ENCODE measurements around the gene FXR2. TPM values are rescaled to one million over a fixed set of nuclear protein-coding genes. Genes with fewer than 3 reads are reported as not detected.
A peak's percentile ranks its signal among the peaks of the same experiment; 100 is the strongest.
"Not testable (repeated sequence)": the region's sequence is repeated elsewhere in the genome, so short reads cannot be mapped to it uniquely, and the experiment has no call there.

FXR2 gene
- total RNA-seq, 1 experiment from 2014 or later = 88.0 TPM

GRCh38 chr17:7631398-7632380 lies 17.0 kb upstream of the FXR2 start:
- no peak for DNase-seq (ENCODE audit: low spot score)
- in situ Hi-C loops (cut with HindIII; ENCODE audit: low sequenced_read_pairs) = no loop called here

DNA sequence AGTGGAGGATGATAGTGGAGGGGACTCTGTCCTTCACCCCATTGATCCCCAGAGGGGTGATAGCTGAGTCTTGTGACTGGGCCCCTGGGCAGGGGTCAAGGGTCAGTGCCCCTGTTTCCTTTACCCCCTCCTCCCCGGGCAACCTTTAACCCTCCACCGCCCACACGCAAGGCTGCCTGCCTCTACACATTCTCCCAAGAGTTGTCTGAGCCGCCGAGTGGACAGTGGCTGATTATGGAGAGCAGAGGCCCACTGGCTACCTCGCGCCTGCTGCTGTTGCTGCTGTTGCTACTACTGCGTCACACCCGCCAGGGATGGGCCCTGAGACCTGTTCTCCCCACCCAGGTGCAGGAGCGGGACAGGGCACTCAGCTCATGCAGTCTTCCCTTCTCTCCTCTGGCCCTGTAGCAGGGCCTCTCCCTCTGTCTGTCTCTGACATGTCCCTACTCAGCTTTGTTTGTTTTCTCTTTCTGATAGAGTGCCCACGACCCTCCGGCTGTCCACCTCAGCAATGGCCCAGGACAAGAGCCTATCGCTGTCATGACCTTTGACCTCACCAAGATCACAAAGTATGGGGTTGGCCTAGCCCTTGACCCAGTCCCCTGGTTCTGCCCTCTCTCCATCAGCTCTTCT lies 15.4 kb upstream of the FXR2 start, which contains the start of gene SHBG:
SHBG (plus strand) TSS at position 197 of the 633 bp plus-strand sequence; CDS start at position 235, 38 bp downstream.
- in situ Hi-C loops (cut with HindIII; ENCODE audit: low sequenced_read_pairs) = no loop called here

DNA sequence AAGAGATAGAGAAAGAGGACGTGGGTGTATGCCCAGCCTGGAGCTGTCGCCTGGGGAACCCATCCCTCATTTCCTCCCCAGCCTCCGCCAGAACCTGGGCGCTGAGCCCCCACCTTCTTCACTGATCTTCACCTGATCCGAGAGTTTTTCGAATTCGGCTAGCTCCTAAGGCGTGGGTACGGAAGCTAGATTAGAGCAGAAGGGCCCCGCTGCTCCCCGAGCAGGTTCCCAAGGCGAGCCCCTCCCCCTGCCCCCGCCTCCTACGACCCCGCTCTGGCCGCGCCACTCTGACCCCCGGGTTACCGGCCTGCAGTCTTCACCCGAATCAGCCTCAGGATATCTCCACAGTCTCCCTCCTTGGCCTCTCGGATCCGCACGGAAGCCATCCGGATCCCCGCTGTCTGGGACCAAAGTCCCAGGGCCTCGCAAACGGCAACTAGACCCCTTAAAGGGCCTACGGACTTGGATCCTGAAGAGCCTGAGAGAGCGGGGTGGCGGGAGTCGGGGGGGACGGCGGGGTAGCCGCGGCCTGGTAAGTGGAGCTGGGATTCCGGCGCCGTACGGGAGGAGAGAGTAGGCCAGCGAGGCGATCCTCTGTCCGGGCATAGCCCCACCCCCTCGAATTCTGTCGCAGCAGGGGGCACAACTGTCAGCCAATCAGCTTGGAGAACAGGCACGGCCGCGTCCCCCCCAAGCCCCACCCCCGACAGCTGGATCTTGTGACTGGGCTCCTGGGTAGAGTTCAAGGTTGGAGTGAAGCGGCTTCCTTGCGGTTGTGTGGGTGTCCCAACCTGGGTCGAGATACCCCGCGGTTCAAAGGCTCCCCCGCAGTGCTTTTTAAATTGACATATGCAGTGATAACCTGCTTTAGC lies 12.8 kb upstream of the FXR2 start, which contains the start of gene SAT2:
SAT2 (minus strand) TSS at position 572 of the 872 bp plus-strand sequence; CDS start at position 386, 186 bp downstream.
- in situ Hi-C loops (cut with HindIII; ENCODE audit: low sequenced_read_pairs) = no loop called here
- peak; percentile 94 for DNase-seq (ENCODE audit: low spot score)

More for the DNA sequence above, 15.4 kb upstream of the FXR2 start, which contains the start of gene SHBG:
- DNase-seq (ENCODE audit: low spot score) = no peak

DNA sequence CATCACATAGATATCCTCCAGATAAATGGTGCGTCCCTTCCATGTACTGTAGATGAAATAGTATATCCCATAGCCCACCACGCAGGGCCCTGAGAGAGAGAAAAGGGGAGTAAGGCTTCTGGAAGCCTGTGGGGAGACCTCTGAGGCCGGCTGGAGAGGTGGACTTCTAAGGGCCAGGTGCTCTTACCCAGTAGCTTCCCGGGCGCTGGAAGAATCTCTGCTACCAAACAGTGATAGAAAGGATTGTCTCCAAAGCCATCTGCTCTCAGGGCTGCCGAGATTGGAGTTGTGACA lies 12.2 kb upstream of the FXR2 start:
- in situ Hi-C loops (cut with HindIII; ENCODE audit: low sequenced_read_pairs) = no loop called here
- DNase-seq (ENCODE audit: low spot score) = peak; percentile 76

DNA sequence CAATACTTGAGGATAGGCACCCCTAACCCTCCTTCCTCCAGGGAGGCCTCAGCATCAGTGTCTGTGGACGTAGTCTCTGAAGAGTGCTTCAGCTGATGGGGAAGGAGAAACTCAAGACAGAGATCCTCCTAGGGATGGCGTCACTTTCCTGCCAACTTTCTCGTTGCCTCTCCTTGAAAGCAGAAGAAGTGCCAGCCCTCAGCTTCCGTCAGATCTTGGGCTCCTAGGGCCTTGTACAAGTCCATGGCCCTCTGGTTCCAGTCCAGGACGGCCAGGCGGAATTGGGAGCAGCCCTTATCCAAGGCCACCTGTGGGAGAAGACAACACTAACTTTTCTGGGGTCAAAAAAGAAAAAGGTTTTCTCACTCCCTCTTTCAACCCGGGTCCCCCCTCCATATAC lies 11.6 kb upstream of the FXR2 start:
- no peak for DNase-seq (ENCODE audit: low spot score)
- in situ Hi-C loops (cut with HindIII; ENCODE audit: low sequenced_read_pairs) = no loop called here

- in situ Hi-C loops (cut with HindIII; ENCODE audit: low sequenced_read_pairs); DNase-seq (ENCODE audit: low spot score): not testable (repeated sequence)
These were observed 11.1 kb upstream of the FXR2 start for GRCh38 chr17:7625749-7626148.

DNA sequence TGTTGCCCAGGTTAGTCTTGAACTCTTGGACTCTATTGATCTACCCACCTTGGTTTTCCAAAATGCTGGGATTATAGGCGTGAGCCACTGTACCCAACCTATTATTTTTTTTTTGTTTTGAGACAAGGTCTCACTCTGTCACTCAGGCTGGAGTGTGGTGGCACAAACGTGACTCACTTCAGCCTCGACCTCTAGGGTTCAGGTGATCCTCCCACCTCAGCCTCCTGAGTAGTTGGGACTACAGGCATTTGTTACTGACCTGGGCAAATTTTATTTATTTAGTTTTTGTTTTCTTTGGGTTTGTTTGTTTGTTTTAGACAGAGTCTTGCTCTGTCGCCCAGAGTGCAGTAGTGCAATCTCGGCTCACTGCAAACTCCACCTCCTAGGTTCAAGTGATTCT lies 9.0 kb upstream of the FXR2 start:
- in situ Hi-C loops (cut with HindIII; ENCODE audit: low sequenced_read_pairs) = no loop called here
- no peak for DNase-seq (ENCODE audit: low spot score)

DNA sequence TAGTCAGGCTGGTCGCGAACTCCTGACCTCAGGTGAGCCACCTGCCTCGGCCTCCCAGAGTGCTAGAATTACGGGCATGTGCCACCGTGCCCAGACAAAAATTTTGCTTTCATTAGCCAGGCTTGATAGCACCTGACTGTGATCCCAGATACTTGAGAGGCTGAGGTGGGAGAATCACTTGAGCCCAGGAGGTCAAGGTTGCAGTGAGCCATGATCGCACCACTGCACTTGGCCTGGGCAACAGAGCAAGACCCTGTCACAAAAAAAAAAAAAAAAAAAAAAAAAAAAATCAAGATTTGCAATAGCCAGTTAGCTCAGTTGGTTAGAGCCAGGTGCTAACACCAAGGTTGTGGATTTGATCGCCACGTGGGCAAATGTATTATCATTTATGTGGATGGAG lies 6.1 kb upstream of the FXR2 start:
- in situ Hi-C loops (cut with HindIII; ENCODE audit: low sequenced_read_pairs) = no loop called here
- DNase-seq (ENCODE audit: low spot score) = no peak

- in situ Hi-C loops (cut with HindIII; ENCODE audit: low sequenced_read_pairs) = no loop called here
- DNase-seq (ENCODE audit: low spot score) = no peak
These were observed 3.9 kb upstream of the FXR2 start for GRCh38 chr17:7618608-7619007.

DNA sequence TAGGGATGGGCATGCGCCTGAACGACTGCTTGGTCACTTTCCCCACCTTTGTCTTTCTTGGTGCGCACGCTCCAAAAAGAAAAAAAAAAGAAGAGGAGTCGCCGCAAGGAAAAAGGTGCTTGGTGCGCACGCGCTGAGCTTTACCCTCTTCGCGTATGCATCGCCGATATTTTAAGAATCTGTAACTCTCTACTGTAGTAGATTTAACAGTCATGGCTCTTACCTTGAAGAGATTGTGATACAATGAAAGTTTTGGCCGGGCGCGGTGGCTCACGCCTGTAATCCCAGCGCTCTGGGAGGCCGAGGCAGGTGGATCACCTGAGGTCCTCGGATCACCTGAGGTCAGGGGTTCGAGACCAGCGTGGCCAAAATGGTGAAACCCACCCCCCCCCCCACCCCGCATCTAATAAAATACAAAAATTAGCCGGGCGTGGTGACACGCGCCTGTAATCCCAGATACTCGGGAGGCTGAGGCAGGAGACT lies 609 bp upstream of the FXR2 start:
- in situ Hi-C loops (cut with HindIII; ENCODE audit: low sequenced_read_pairs) = no loop called here
- no peak for DNase-seq (ENCODE audit: low spot score)

GRCh38 chr17:7613769-7614424 lies 800 bp downstream of the FXR2 start:
- in situ Hi-C loops (cut with HindIII; ENCODE audit: low sequenced_read_pairs) = no loop called here
- no peak for DNase-seq (ENCODE audit: low spot score)

- no peak for DNase-seq (ENCODE audit: low spot score)
- in situ Hi-C loops (cut with HindIII; ENCODE audit: low sequenced_read_pairs) = no loop called here
These were observed 2.4 kb downstream of the FXR2 start for GRCh38 chr17:7612294-7612640.

DNA sequence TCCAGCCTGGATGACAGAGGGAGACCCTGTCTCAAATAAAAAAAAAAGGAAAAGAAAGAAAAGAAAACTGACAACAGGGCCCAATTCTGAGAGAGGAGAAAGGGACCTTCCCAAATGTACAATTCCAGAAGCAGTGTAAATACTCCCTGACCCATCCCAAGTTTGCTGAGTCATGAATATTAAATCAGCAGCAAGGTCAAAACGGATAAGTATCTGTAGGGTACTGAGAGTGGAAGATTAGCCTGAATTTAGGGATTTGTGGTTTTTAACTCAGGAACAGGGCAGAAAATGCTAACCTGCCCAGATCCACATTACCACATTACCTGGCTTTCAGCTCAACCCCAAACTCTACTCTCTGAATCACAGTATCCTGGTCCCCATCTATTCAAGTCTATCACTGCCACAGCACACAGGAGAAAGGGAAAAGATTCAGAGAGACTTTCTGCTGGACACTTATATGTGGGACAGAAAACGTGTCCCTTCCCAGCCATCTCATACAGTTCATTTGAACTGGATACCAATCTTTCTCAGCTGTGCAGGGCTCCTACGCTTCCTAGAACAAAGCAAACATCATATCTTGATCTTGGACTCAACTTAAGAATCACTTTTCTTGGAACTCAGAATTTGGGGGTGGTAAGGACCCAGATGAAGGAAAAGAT lies 2.9 kb downstream of the FXR2 start:
- in situ Hi-C loops (cut with HindIII; ENCODE audit: low sequenced_read_pairs) = no loop called here
- no peak for DNase-seq (ENCODE audit: low spot score)

GRCh38 chr17:7610641-7611040 lies 4.1 kb downstream of the FXR2 start:
- peak; percentile 37 for DNase-seq (ENCODE audit: low spot score)
- in situ Hi-C loops (cut with HindIII; ENCODE audit: low sequenced_read_pairs) = no loop called here

DNA sequence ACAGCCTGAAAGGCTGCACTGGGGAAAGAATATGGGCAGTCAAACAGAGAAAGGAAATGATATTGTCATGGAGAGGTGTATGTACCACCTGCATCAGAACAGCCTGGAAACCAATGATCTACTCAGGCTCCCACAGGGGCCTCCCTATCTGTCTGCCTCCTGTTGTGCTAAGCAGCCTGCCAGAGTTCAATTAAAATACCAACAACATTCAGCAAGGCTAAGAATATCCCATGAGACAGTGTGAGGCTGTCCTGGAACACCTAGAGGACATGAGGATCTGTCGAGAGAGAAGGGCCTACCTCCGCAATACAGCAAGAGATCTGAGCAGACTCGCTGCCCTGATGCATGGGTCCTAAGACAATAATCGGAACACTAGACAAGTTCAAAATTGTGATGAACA lies 8.4 kb downstream of the FXR2 start:
- in situ Hi-C loops (cut with HindIII; ENCODE audit: low sequenced_read_pairs) = no loop called here

GRCh38 chr17:7597561-7597960 lies 17.1 kb downstream of the FXR2 start:
- DNase-seq (ENCODE audit: low spot score); in situ Hi-C loops (cut with HindIII; ENCODE audit: low sequenced_read_pairs): not testable (repeated sequence)

More for the DNA sequence above, 8.4 kb downstream of the FXR2 start:
- no peak for DNase-seq (ENCODE audit: low spot score)

DNA sequence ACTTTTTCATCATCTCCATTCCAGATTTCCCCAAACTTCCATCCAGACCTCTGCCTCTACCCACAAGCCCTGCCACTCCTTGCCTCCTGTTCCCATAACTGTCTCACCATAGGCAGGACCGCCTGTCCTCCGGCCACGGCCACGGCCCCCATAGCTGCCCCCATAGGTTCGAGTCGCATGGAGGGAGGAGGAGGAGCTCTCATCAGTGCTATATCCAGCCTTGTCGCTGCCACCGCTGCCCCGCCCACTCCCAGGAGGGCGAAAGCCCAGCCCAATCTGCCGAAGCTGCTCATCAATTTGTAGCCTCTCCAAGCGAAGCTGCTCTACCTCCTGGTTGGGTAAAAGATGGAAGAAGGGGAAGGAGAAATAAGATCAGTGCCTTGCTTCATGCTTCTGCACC lies 21.4 kb downstream of the FXR2 start:
- in situ Hi-C loops (cut with HindIII; ENCODE audit: low sequenced_read_pairs) = no loop called here
- DNase-seq (ENCODE audit: low spot score) = no peak

- in situ Hi-C loops (cut with HindIII; ENCODE audit: low sequenced_read_pairs) = no loop called here
- no peak for DNase-seq (ENCODE audit: low spot score)
These were observed 22.2 kb downstream of the FXR2 start for GRCh38 chr17:7592422-7593021.
